HFFc6 (cell line): ENCODE data around the gene COLEC11. TPM values are rescaled to one million over a fixed set of nuclear protein-coding genes. Genes with fewer than 3 reads are reported as not detected.

Experiments used
- DNase-seq: peaks from one replicate; pipeline ENCODE4 v3.0.0-alpha.2; 2018
- H3K27ac Mint-ChIP-seq: 2 replicates; pipeline ENCODE4 v1.8.0; 2020; ENCODE audit warnings: mild to moderate bottlenecking, mixed read lengths
- H3K27me3 Mint-ChIP-seq: 2 replicates; pipeline ENCODE4 v1.8.0; 2021; ENCODE audit warnings: mild to moderate bottlenecking, moderate library complexity, mixed read lengths; ENCODE audit not compliant: insufficient read depth
- H3K36me3 Mint-ChIP-seq: 2 replicates; pipeline ENCODE4 v1.8.0; 2021; ENCODE audit warnings: low read depth, mixed read lengths
- H3K4me1 Mint-ChIP-seq: 2 replicates; pipeline ENCODE4 v1.8.0; 2020; ENCODE audit warnings: low read depth, mixed read lengths
- H3K4me3 Mint-ChIP-seq: 2 replicates; pipeline ENCODE4 v1.8.0; 2020; ENCODE audit warnings: mild to moderate bottlenecking, moderate library complexity, mixed read lengths
- H3K9me3 Mint-ChIP-seq: 2 replicates; pipeline ENCODE4 v1.8.0; 2020; ENCODE audit warnings: mild to moderate bottlenecking, mixed read lengths
- long read RNA-seq: library from polyadenylated mRNA; unstranded; transcript quantifications from one replicate; pipeline ENCODE4 v2.0.0, GENCODE V29; 2019
- total RNA-seq, 6 experiments: library from RNA; stranded (reverse); fragmentation: NEBNext Ultra II Directional; extraction: Animal tissue kit (Norgen Biotek cat#: 25700); gene quantifications; 2 replicates in 1 of 6; 3 replicates in 5 of 6; pipeline ENCODE4 v1.2.3, GENCODE V29; 2021
- TF ChIP-seq, protein P1 (sequence below): fragments of 200-600 bp; sonication (generic); IDR thresholded peaks from 2 replicates; pipeline ENCODE4 v1.5.0; 2021; ENCODE audit warnings: antibody characterized with exemption, mild to moderate bottlenecking

Gene COLEC11
- total RNA-seq: not detected
- long read RNA-seq: 0 reads

DNA sequence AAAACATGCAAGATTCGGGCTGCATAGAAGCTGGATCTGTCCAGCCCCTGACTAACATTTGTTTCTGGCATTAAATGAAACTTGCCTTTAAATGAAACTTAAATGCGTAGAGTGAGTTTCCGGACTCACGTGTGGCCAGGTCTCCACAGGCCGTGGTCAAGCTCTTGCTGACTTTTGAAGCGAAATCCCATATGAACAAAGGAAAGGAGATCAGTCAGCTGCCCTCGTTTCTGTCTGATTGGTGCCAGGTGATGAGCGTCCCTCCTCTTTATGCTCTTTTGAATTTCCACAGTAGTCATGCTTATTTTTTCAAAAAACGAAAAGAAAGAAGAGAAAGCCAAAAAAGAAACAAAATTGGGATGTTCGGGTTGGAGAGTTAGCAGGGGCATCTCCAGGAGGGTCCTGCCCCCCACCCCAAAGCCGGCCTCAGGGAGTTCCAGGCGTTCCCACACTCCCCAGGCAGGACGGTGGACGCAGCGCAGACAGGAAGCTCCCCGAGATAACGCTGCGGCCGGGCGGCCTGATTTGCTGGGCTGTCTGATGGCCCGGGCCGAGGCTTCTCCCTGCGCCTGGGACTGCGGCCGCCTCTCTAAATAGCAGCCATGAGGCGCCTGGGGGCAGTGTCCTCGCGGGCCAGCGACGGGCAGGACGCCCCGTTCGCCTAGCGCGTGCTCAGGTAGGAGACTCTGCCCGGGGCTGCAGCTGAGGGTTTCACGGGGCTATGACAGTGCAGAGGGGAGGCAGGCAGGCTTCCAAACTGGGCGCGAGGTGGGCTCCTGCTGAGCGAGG, at the start of gene COLEC11:
Gene COLEC11 (plus strand): TSS at position 620 of the 789 bp plus-strand sequence. CDS start 9,229 bp downstream, outside the sequence.
- H3K27ac Mint-ChIP-seq: no peak within 1 kb of the TSS
- H3K9me3 Mint-ChIP-seq: no peaks in the 10 kb centered on the region
- peak within 1 kb of the TSS; percentile 10; the same call in 1 of the 2 replicates for H3K4me3 Mint-ChIP-seq
- TF ChIP-seq, protein P1, sequence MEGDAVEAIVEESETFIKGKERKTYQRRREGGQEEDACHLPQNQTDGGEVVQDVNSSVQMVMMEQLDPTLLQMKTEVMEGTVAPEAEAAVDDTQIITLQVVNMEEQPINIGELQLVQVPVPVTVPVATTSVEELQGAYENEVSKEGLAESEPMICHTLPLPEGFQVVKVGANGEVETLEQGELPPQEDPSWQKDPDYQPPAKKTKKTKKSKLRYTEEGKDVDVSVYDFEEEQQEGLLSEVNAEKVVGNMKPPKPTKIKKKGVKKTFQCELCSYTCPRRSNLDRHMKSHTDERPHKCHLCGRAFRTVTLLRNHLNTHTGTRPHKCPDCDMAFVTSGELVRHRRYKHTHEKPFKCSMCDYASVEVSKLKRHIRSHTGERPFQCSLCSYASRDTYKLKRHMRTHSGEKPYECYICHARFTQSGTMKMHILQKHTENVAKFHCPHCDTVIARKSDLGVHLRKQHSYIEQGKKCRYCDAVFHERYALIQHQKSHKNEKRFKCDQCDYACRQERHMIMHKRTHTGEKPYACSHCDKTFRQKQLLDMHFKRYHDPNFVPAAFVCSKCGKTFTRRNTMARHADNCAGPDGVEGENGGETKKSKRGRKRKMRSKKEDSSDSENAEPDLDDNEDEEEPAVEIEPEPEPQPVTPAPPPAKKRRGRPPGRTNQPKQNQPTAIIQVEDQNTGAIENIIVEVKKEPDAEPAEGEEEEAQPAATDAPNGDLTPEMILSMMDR: peak; percentile 12; the same call in 1 of the 2 replicates
- H3K27me3 Mint-ChIP-seq: peaks cover 11% of the 10 kb centered on the region
- no peaks in the 10 kb centered on the region for H3K4me1 Mint-ChIP-seq
- H3K36me3 Mint-ChIP-seq: no peaks in the 10 kb centered on the region
- no peak for DNase-seq

DNA sequence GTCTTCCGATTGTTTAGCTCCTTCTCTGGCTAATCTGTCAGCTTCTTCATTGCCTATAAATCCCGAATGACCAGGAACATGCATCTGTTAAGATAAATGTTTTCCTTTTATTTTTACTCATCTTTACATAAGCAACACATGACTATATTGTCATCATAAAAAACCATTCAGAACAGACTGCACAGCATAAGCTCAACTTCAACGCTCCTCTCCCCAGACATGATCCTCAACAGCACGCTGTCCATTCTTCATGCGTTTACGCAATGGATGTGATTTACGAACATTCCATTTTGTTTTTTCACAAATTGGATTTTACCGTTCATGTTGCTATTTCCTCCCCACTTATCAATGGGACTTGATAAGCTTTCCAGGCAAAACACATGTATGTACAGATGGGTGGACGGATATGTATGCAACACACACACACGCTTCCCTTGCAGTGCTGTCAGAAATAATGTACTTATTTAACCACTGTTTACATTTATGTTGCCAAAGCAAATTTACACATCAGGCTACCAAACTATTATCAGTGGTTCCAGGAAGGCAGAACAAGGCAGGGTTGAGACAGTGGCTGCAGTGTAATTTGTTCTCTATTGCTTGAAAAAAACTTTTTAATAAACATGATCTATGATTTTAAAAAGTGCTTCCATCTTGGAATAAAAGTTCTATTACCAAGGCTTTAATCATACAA, 49.0 kb upstream of the COLEC11 start:
- Mint-ChIP-seq H3K27me3 (no peaks in the 10 kb centered on the region; the same call in 1 of the 2 replicates), H3K4me1 (peaks cover 15% of the 10 kb centered on the region), H3K36me3 (peaks cover 62% of the 10 kb centered on the region), H3K4me3 (no peak overlapping the region), H3K27ac (no peak overlapping the region), H3K9me3 (peaks cover 4% of the 10 kb centered on the region; the same call in 1 of the 2 replicates)
- no peak for DNase-seq
- TF ChIP-seq, protein P1: no peak

DNA sequence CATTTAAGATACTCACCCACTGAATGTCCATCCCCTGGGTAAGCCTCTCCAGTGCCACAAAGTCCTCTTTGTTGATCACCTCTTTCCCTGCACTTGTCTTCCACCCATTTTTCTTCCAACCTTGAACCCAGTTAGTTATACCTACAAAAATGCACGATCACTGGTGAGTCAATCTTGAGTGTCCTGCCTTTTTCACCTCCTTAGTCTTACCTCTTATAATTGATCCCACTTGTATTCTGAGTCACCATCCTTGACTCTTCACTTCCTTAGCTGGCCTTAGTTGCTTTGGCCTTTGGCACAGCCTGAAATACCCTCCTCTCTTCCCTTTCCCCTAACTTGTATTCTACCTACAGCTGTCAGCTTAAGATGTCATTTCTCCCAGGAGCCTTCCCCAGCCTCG, 47.0 kb upstream of the COLEC11 start:
- H3K36me3 Mint-ChIP-seq: peaks cover 55% of the 10 kb centered on the region
- H3K27ac Mint-ChIP-seq: peak overlapping the region; percentile 20
- TF ChIP-seq, protein P1: no peak

DNA sequence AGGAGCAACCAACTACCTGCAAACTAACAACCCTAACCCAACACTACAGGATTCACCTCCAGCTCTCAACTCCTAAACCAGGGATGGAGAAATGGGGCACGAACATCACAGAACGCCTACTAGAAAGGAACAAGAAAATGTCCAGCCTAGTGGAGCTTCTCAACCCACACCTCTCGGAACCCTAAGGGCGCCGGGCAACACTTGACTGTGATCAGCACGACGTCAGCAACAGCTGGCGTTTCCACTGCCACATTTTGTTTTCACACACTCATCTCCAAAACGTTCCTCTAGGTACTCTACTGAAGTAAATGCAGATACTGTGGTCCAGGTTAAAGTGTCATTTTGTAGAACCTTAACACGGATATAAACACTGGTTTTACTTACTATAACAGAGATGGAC, 41.0 kb upstream of the COLEC11 start:
- Mint-ChIP-seq H3K4me1 (peaks cover 15% of the 10 kb centered on the region), H3K27ac (no peak overlapping the region), H3K4me3 (no peak overlapping the region), H3K9me3 (no peaks in the 10 kb centered on the region), H3K36me3 (peaks cover 32% of the 10 kb centered on the region), H3K27me3 (no peaks in the 10 kb centered on the region)
- DNase-seq: no peak
- TF ChIP-seq, protein P1: no peak

More for the DNA sequence above, 47.0 kb upstream of the COLEC11 start:
- Mint-ChIP-seq H3K27me3 (no peaks in the 10 kb centered on the region; the same call in 1 of the 2 replicates), H3K4me3 (no peak overlapping the region), H3K4me1 (peaks cover 15% of the 10 kb centered on the region), H3K9me3 (peaks cover 4% of the 10 kb centered on the region; the same call in 1 of the 2 replicates)
- no peak for DNase-seq

DNA sequence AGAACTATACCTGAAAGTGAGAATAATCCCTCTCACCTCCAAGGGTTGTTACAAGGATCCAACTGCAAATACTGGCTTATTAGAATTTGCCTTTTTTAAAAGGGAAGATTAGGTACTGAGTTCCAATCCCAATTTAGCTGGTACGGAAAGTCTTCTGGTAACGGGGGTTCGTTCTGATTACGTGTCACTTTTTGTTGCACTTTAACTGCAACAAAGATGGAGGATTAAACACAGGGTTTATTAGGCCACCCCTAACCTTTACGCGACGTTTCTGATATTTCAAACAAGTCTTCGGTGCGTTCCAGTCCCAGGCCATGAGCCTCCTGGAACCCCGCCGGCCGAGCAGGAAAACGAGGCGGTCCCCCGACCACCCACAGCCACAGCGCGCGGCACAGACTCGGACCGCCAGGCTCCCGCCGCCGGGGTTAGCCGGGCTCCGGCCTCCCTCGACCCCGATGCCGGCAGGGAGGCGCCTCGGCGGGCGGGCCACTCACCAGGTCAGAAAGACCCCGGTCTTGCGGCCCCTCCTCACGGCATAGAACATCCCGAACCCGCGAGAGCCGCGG, 37.2 kb upstream of the COLEC11 start:
- Mint-ChIP-seq H3K27ac (peak overlapping the region; percentile 95), H3K27me3 (no peaks in the 10 kb centered on the region), H3K9me3 (no peaks in the 10 kb centered on the region), H3K36me3 (peaks cover 22% of the 10 kb centered on the region), H3K4me1 (peaks cover 24% of the 10 kb centered on the region), H3K4me3 (peak overlapping the region; percentile 94)
- TF ChIP-seq, protein P1: no peak
- no peak for DNase-seq
